Measurements from ENCODE around the gene CENPM.

The CENPM gene, protein sequence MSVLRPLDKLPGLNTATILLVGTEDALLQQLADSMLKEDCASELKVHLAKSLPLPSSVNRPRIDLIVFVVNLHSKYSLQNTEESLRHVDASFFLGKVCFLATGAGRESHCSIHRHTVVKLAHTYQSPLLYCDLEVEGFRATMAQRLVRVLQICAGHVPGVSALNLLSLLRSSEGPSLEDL

DNA sequence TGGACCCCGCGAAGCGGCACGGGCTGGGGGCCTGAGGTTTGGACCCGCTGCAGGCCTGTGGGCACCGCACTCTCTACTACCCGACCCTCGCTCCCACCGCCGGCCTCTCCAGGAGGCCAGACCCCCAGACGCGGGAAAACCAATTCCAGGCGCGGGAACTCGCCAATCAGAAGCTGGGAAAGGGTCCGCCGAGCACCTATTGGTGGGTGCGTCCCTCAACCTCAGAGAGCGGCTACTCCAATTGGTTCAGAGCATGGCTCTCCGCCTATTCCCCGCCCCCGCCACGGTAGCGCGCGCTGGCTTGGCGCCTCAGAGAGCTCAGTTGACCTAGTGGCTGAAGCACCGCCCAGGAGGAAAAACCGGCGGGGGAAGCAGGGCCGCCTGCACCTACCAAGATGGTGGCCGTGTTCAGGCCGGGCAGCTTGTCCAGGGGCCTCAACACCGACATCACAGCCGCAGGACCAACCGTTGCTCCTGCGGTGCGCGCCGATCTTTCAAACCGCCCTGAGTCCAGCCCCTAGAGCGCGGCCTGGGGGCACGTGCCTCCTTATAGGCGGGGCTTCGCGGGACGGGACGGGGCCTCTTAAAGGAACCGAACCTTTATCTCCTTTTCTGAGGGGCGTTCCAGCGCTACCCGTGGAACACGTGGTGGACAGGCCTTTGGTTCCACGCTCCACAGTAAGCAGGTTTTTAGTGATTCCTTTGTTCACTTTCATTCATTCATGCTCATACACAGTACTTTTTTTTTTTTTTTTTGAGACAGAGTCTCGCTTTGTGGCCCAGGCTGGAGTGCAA is at the start of gene CENPM:
CENPM (minus strand) TSS at position 524 of the 795 bp plus-strand sequence; CDS start at position 448, 76 bp downstream.
- DNase-seq (ENCODE audit: low read depth in 2 of 3, low spot score in 2 of 3), result peak; percentile 87 to 92 (median 90)

DNA sequence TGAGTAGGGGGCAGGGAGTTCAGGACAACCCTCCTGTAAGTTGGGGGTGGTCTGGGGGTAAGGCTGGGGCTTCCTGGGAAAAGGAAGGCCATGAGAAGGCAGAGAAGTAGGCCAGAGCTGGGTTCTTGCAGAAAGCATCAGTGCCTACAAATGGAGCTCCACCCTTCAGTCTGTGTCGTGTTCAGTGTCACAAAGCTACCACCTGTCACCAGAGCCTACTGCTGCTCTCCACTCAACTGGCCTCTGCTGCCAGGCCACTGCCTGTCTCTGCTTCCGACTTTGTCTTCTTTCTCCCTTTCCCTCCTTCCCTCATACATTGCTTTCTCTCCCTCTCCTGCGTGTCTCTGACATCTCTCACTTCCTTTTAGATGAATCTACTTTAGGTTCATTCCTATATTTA is 48.3 kb upstream of the CENPM start:
- no peak for DNase-seq (ENCODE audit: low read depth in 2 of 3, low spot score in 2 of 3)

DNA sequence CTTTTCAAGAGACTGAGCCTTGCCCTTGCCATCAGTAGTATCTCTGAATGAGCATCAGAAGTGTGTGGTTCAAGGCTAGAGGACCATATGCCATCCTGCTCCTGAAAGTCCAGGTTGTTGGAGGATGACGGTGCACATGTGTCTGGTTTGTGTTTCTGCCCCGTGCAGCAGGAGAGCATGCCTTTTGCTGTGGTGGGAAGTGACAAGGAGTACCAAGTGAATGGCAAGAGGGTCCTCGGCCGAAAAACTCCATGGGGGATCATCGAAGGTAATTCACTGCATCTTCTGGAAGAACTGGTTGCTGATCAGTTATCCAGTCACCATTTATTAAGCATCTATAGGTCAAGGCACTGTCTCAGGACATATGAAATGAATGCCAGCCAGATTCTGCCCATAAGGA is 45.5 kb upstream of the CENPM start:
- no peak for DNase-seq (ENCODE audit: low read depth in 2 of 3, low spot score in 2 of 3)

DNA sequence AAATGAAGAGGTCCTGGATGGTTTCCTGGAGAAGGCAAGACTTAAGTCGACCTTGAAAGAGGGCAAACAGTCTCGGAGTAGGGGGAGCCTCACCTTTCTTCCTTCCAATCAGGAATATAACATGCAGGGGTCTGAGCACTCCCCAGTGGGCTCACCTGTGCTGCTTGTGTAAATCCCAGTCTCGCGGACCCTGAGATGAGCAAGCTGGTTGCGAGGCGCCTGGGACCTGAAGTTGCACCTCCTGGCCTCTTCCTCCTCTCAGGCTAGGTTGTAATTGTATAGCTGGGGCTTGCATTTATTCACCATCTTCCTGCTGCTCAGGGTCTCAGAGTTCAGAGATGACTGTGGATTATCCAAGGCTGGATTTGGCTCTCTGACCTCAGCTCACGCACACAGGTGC is 44.2 kb upstream of the CENPM start:
- DNase-seq (ENCODE audit: low read depth in 2 of 3, low spot score in 2 of 3), result no peak

DNA sequence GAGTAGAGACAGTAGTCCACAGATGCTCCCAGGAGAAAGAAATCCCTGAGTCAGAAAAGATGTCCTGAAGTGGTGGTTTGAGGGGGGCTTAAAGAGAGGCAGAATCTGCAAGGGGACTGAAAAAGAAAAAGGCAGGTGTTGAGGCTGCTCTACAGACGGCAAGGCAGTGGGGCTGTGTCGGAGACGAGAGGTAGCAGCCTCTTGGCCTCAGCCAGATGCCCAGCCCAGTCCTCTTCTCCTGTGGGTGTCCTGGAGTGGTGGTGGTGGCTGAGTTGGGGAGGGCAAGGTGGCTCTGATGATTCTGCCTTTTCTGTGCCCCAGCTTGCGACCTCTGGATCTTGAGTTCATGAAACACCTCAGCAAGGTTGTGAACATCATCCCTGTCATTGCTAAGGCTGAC is 42.3 kb upstream of the CENPM start:
- DNase-seq (ENCODE audit: low read depth in 2 of 3, low spot score in 2 of 3), result no peak

DNA sequence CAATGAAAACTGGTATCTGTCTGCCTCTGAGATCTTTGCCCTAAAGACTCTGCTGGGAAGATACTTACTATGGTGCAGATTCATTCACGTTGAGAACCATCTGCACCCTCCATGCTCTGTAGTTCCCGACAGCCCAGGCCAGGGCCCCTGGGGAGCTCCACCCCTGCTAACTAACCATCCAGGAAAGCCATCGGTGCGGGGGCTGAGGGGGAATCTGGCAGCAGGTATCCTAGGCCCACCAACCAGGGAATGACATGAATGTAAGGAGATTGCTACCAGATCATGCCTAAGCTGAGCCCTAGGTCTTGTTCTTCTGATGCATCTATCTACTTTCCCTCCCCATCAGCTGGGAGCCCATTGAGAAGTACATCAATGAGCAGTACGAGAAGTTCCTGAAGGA is 40.3 kb upstream of the CENPM start:
- DNase-seq (ENCODE audit: low read depth in 2 of 3, low spot score in 2 of 3), result no peak

DNA sequence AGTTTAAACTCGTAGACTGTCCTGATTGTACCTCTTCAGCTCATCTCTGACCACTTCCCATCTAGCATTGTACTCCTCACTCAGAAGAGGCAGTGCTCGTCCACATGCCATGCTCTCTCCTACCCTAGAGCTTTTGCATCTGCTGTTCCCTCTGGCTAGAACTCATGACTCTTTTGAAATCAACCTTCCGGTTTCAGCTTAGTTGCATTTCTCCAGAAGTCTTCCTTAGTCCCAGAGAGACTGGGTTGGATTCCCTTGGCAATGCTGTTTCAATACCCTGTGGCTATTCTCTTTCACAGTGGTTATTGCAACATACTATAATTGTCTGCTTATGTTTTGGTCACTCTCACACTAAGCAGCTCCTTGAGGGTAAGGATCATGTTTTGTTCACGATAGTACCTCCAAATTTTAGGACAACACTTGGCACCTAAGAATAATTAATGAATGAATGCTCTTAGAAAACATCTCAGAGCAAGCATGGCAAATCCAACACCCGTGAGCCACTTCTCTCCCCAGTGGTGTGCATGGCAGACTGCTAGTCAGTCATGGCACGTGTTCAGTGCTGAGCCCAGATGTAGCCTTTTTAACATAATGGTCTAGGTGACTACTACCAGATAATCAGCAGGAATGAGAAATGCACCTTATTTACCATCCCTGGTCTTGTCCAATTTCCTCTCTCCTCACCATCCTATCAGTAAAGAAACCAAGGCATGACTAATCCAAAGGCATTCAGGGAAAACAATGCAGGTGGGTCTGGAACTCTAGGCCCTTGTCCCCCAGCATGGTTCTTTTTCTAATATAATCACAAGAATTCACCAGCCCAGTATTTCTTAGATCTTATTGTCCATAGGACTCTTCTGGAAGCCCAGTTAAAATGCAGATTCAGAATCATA is 36.8 kb upstream of the CENPM start:
- DNase-seq (ENCODE audit: low read depth in 2 of 3, low spot score in 2 of 3), result no peak

DNA sequence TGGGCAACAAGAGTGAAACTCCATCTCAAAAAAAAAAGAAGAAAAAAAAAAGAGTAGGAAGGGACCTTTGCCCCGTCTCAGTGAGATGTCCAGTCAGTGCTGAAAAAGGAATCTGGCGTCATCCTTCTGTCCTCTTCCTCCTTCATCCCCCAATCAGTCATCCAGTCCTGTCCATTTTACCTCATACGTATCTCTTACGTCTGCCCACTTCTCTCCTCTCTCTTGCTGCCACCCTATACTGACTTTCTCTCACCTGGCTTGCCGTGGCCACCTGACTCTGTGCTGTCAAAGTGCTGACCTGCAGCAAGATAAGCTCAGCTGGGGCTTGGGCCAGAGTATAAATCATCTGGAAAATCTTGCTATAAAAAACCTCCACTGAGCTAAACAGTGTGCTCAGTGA is 35.9 kb upstream of the CENPM start:
- no peak for DNase-seq (ENCODE audit: low read depth in 2 of 3, low spot score in 2 of 3)

DNA sequence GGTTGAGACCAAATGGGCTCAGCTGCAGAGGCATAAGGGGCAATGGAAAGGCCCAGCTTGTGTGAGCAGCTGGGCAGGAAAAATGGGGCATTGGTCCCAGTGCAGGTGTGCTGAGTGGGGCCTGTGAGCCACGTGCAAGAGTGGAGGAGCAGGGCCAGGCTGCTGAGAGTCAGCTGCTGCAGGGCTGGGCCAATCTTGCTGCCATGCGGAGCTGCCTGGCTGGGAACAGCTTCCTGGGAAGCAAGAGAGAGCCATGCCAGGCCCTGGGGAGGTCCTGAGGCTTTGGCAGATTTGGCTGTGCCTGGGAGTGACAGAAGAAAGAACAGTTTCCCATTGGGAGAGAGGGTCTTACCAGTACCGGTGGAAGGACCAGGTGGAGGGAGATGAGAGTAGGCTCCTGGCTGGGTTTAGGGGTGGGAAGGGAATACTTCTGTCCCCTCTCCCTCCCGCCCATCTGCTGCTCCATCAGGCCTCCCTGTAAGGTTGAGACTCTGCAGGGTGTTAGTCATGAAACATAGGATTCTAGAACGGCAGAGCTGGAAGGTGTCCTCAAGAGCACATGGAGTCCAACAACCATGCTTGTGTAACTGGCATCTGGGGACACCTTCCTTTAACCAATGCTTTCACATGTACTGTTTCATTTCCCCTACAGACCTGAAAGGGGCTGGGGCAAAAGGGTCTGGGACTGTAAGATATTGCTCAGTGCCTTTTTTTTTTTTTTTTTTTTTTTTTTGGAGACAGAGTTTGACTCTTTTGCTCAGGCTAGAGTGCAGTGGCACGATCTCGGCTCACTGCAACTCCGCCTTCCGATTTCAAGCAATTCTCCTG is 32.7 kb upstream of the CENPM start:
- no peak for DNase-seq (ENCODE audit: low read depth in 2 of 3, low spot score in 2 of 3)

DNA sequence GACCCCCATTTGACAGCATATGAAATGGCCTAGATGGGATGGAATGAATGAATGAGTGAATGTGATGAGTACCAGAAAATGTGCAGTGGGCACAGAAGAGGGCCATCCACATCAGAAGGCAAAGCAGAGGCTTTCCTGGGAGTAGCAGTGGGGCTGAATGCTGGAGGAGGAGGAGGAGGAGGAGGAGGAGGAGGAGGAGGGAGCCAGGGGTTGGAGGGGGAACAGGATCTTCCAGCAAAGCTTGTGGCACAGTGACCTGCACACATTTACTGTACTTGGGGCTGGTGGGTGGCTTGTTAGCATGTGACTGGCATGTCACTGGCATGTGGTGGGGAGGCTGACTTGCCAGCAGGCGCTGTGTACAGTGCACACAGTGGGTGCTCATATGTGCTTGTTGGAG is 31.8 kb upstream of the CENPM start:
- DNase-seq (ENCODE audit: low read depth in 2 of 3, low spot score in 2 of 3), result no peak

DNA sequence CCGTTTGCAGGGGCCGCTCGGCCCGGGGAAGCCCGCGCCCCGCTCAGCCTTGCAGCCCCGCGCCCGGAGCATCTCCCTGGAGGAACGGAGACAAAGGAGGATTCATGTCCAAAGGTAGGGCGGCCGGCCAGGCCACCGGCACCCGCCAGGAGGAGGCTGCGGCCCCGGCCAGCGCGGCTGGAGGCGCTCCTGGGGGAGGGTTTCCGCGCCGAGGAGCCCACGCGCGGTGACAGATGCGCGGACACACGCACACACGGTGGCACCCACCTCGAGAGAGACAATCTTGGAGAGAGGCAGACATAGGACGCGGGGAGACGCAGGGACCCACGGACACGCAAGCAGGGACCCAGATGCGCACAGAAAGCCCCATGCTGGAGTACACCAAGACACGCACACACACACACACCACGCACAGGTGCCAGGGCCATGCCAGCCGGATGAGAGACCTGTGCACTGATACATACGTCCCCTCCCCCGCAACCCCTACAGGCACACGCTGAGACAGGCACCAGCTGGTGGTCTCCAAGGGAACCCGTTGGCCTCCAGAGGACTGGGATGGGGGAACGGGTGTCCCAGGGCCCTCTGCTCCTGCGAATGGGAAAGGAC is 30.1 kb upstream of the CENPM start:
- no peak for DNase-seq (ENCODE audit: low read depth in 2 of 3, low spot score in 2 of 3)

DNA sequence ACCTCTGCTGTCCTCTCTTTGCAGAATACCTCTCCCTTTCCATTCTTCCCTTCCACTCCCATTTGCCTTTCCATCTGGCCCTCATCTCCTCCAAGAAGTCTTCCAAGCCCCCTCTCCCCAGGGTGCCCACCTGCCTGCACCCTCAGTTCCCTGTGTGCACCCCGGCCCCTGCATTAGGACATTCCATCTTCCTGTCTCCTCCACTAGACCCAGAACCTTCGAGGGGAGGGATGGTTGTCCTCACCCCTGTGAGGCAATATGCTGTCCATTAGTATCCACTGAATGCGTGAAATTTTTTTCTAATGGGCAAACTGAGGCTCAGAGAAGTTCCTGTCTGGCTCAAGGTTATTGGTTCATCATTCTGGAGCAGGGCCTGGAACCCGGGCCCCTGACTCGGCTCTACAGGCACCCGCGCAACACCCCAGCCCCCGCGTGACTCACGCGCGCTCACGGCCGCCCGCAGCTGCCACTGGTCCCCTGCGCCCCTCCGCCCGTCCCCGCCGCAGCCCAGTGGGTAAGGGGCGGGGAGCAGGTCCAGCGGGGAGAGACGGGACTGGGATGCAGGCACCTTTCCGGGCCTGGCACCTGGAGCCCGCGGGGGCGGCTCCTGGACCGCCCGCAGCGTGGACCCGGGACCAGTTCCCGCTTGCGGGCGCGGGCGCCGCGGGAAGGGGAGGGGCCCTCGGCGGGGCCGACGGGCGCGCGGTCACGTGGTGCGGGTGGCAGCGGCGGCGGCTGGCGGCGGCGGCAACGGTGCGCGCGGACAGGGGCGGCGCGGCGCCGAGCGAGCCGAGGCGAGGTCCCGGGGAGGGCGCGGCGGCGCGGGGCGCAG is 29.3 kb upstream of the CENPM start:
- no peak for DNase-seq (ENCODE audit: low read depth in 2 of 3, low spot score in 2 of 3)

DNA sequence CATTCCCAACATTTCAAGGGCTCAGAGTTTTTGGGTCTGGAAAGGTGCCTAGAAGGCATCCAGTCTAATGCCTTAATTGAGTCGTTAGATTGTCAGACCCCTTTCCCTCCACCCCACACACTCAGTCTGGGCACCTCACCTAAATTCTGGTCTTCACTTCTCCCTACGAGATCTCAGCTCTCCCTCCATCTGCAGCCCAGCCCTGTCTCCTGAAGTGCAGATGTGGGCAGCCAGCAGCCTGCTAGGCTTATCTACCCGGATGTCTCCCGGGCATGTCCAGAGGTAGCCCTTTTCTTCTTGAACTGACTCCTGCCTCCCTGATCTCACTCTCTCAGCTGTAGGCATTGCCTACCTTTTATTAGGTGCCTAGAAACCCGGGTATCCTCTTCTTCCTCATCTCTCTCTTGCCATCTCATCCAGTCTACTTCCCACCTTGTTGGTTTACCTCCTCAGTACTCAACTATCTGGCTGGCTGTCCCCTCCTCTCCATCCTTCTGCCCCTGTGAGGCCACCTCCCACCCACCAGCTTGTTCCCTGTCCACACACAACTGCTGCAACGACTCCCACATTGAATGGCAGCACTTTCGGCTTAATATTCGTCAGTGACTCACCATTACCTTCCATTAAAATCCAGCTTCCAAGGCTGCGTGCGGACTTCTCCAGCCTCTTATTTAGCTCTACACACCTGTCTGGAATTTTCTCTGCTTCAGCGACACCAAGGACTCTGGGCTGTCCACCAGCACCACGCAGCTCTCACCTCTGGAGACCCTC is 28.5 kb upstream of the CENPM start:
- DNase-seq (ENCODE audit: low read depth in 2 of 3, low spot score in 2 of 3), result no peak

DNA sequence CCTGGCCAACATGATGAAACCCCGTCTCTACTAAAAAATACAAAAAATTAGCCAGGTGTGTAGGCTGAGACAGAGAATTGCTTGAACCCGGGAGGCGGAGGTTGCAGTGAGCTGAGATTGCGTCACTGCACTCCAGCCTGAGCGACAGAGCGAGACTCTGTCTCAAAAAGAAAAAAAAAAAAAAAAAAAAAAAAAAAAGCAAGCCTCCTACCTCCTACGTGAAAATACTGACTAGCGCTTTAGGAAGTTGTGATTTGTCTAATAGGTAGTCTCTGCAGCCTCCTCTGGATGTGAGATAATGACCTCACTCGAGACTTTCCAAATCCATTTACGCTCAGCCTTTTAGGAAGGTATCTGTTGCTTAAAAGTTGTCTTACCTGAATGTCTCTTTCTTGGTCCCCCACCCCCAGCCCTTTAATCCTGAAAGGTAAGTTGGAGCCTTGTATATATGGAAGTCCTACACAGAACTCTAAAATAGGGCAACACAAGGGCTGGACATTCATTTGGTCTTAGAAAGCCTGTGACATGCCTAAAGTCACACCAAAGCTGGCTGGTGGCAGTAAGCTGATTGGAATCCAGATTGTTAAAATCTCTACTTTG is 27.8 kb upstream of the CENPM start:
- no peak for DNase-seq (ENCODE audit: low read depth in 2 of 3, low spot score in 2 of 3)

DNA sequence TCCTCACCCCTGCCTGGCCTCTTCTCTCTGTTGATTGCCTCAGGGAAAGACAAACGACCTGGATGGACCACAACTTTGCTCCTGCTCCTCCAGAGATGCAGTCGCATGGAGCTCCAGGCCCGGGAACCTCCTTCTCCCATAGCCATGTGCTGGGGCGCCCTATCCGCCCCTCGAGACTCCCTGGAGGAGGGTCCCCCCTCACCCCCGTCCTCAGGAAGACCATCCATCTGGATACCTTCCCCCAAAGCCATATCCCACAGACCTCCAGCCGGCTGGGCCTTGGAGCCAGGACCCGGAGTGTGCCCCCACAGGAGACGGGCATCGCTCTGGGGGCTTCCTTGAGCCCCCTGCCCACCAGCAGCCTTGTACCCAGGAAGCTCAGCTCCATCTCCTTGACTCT is 24.5 kb upstream of the CENPM start:
- no peak for DNase-seq (ENCODE audit: low read depth in 2 of 3, low spot score in 2 of 3)

DNA sequence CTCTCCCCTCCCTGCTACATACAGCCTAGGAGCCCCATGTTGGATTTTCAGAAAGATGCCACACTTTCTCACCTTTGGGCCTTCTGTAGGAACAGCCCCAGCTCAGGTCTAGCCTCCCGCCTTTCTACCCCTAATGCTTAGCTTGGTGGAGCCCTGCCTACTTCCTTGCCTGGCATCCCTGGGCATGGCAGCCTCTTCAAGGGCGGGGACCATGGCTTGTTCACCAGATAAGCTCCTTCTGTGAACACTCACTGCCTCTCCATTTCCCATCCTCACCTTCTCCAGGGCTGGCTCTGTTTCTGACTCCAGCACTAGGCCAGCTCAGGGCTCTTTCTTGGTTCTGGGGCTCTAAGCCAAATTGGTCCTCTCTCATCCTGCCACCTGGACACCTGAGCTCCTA is 23.6 kb upstream of the CENPM start:
- no peak for DNase-seq (ENCODE audit: low read depth in 2 of 3, low spot score in 2 of 3)

DNA sequence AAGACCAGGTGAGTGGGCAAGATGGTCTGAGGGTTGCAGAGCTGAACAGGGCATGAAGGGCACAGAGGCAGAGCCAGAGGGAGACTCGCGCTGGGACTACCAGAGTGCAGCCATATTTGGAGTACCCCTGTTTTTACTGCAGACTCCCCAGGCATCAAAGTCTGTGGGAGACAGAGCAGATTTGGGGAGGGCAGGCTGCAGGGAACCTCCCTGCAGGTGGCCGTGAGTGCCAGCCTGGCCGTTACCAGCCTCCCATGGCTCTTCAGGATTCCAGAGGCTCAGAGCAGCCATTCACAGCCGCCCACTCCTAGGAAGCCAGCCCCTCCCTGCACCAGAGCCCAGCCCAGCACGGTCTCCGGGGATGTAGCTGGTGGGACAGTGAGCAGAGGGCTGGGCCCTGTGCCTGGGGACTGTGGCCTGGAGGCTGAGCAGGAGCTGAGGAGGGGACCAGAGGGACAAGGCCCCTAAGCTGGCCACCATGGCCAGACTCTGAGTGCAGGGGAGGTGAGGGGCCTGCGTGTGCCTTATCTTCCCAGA is 22.2 kb upstream of the CENPM start, which contains the start of gene SEPTIN3:
SEPTIN3 (plus strand) TSS at position 334 of the 537 bp plus-strand sequence. CDS start 2,050 bp downstream, outside the sequence.
- DNase-seq (ENCODE audit: low read depth in 2 of 3, low spot score in 2 of 3), result no peak

DNA sequence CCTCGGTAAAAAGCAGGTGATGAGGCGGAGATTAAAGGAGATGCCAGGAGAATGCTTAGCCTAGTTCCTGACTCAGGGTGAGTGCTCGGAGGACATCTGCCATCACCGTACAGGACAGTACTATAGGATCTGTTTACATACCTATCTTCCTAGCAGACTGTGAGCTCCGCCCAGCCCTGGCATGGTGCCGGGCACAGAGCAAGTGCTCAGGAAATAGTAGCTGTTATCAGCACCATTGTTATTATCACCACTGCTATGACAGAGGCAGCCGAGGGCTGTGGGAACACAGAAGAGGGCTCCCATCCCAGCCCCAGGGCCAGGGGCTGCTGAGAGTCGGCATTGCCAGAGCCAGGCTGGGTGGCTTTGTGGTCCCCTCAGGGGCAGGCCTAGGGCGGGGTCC is 21.6 kb upstream of the CENPM start:
- no peak for DNase-seq (ENCODE audit: low read depth in 2 of 3, low spot score in 2 of 3)

Measured in activated CD8-positive, alpha-beta memory T cell treated with anti-CD3 and anti-CD28 coated beads for 48 hours (primary cell).